ENCODE results near the gene MCC.

MCC gene

DNA sequence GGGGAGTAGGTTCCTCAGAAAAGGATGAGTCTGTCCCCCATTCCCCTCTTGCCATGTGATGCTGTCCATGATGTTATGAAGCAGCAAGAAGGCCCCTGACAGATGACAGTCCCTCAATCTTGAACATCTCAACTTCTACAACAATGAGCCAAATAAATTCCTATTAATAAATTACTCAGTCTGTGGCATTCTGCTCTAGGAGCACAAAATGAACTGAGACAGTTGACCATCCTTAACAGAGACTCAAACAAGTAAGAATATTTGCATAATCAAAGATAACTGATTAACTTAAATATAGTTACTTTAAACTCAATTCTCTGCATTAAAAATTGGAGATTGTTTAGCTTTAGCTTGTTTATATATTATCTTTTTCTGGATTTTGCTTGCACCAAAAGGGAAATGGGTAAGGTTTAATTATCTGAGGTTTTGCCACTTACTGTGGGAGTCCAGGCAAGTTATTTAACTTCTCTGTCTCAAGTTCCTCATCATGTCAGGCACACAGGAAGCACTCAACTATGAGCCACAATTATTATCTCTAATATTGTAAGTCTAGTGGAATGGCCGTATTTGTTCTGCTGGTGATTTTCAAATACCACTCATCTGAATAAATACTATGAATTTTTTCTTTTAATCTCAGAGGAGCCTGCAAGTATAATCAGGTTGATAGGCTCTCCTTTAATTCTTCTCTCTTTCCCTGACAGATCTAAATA, 216.4 kb downstream of the MCC start:
- TF ChIP-seq, protein P1, sequence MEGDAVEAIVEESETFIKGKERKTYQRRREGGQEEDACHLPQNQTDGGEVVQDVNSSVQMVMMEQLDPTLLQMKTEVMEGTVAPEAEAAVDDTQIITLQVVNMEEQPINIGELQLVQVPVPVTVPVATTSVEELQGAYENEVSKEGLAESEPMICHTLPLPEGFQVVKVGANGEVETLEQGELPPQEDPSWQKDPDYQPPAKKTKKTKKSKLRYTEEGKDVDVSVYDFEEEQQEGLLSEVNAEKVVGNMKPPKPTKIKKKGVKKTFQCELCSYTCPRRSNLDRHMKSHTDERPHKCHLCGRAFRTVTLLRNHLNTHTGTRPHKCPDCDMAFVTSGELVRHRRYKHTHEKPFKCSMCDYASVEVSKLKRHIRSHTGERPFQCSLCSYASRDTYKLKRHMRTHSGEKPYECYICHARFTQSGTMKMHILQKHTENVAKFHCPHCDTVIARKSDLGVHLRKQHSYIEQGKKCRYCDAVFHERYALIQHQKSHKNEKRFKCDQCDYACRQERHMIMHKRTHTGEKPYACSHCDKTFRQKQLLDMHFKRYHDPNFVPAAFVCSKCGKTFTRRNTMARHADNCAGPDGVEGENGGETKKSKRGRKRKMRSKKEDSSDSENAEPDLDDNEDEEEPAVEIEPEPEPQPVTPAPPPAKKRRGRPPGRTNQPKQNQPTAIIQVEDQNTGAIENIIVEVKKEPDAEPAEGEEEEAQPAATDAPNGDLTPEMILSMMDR (conservative IDR thresholded peaks at IDR 0.05; ENCODE audit: control insufficient read depth, insufficient read depth, low read depth, low read length): no peak
- no peak for DNase-seq (ENCODE audit: low read depth)
- no peak overlapping the region for H3K4me3 ChIP-seq (ENCODE audit: control insufficient read depth, low read depth, low read length)

DNA sequence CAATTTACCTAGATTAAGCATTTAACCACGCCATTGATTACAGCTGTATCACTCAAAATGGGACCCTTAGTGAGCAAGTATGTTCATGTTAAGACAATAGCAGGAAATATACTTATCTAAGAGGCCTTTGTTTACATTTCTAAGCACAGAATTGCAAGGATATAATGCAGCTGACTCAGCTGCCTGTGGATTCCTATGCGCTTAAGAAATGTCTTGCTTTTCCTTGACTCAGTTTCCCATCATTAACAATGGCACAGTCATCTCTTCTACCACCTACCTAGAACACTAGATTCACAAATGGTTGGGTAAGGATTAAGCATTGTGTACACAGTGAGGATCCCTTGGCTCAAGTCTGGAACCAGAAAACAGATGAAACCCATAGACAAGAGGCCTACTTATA, 217.2 kb downstream of the MCC start:
- no peak for DNase-seq (ENCODE audit: low read depth)
- TF ChIP-seq, protein P1 (conservative IDR thresholded peaks at IDR 0.05; ENCODE audit: control insufficient read depth, insufficient read depth, low read depth, low read length): no peak
- H3K4me3 ChIP-seq (ENCODE audit: control insufficient read depth, low read depth, low read length): no peak overlapping the region

DNA sequence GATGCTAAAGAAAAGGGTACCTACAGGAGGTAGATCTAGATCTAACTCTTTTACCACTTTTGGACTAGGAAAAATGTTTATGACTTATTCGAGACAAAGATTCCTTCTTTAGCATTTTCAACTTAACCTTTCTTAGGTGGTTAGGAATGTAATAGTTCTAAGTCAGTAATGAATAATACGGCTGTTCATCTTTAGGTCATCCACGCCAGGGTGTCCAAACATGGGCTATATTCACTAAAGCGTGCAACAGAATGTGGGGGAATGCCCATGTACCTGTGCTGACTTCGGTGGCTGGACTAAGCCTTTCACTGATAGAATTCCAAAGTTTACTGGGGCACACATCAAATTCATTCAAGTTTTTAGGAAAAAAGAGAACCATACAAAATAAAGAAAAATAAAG, 218.2 kb downstream of the MCC start:
- TF ChIP-seq, protein P1 (conservative IDR thresholded peaks at IDR 0.05; ENCODE audit: control insufficient read depth, insufficient read depth, low read depth, low read length): no peak
- DNase-seq (ENCODE audit: low read depth): no peak
- no peak overlapping the region for H3K4me3 ChIP-seq (ENCODE audit: control insufficient read depth, low read depth, low read length)

DNA sequence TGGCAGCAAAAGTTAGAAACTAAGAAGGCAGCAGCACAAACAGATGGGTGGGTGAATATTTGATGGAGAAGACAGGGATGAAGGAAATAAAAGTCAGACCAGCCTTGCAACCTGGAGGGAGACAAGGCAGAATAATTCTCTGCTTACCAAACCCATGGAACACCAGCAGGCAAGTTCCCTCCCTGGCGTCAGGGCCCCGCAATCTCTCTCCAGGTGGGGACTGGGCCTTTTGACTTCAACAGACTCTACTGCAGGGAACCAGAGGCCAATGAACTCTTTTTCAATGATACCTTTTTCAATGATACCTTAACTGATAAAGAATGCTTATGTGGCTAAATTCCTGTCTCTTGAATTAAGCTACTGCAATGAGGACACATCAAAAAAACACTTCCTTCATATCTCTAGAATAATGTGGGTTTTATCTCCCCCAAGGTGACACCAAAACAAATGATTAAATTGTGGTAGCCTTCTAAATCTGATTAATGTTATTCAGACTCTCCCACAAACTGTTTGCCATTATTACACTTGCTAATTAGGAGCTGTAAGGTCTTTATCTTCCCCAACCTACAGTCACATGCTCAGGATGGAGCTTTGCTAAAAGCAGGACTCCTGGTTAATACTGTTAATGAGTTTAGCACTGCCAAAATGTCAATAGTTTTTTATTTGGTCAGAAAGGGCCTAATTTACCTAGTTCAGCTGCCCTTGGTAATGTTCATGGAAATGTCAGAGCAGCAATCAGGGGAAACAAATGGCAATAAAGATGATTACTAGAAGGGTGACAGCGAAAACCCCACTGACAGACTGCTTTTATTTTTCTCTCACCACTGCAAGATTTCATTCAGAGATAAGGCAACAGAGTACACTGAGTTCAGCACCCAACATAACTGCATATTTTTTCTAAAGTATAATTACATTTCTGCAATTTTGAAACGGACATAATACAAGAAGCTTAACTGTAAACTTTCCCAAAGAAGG, 218.9 kb downstream of the MCC start:
- TF ChIP-seq, protein P1 (conservative IDR thresholded peaks at IDR 0.05; ENCODE audit: control insufficient read depth, insufficient read depth, low read depth, low read length): no peak
- H3K4me3 ChIP-seq (ENCODE audit: control insufficient read depth, low read depth, low read length): no peak overlapping the region
- no peak for DNase-seq (ENCODE audit: low read depth)

DNA sequence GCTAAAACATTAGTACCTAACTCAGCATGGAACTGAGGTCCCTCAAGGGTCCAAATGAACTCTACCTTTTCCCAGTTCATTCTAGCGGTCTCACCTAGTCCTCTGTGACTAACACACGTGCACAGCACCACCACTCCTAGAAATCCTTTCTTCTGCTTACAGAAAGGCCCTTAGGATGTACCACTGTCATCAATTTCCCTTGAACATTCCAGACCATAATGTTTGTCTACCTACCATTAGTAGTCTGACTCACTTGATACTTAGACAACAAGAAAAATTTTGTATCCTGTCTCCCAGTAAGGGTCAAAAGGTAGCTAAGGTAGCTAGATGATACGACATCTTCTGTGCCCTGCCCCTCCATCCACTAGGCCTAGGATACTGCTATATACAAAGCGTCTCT, 220.0 kb downstream of the MCC start:
- DNase-seq (ENCODE audit: low read depth): no peak
- no peak overlapping the region for H3K4me3 ChIP-seq (ENCODE audit: control insufficient read depth, low read depth, low read length)
- TF ChIP-seq, protein P1 (conservative IDR thresholded peaks at IDR 0.05; ENCODE audit: control insufficient read depth, insufficient read depth, low read depth, low read length): no peak

DNA sequence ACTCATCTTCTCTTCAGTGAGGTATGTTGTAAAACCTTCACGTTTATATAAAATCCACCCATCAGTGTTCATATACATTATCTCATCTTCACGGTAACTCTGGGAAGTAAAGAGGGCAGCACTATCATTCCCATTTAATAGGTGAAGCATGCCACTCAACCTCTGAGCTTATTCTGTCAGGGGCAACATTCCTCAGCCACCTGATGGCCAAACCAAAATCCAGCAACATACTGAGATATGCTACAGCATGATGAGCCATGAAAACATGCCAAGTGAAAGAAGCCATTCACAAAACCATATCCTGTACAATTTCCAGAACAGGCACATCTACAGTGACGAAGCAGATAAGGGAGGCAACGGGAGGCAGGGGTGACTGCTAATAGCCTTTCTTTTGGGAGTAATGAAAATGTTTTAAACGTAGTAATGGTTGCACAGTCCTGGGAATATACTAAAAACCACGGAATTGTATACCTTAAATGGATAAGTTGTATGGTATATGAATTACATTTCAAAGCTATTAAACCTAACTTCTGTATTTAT, 220.8 kb downstream of the MCC start:
- H3K4me3 ChIP-seq (ENCODE audit: control insufficient read depth, low read depth, low read length): no peak overlapping the region

More for the DNA sequence above, 220.8 kb downstream of the MCC start:
- TF ChIP-seq, protein P1 (conservative IDR thresholded peaks at IDR 0.05; ENCODE audit: control insufficient read depth, insufficient read depth, low read depth, low read length): no peak
- no peak for DNase-seq (ENCODE audit: low read depth)
